ENCODE data around the gene CACNA2D1. TPM values are rescaled to one million over a fixed set of nuclear protein-coding genes. Genes with fewer than 3 reads are reported as not detected.

CACNA2D1 gene
- total RNA-seq (2022; extraction: Qiagen RNA extraction; ENCODE audit: low read depth), result 4.4 to 10.4 TPM (median 7.6 TPM) in 5 replicates

GRCh38 chr7:82443547-82444219, at the start of gene CACNA2D1:
Gene CACNA2D1 (minus strand): TSS chr7:82443777.

Data from A549 treated with GW870086 at 1 μM for 4 hours (cell line).